Measurements from ENCODE around the gene MTOR.
"Not testable (repeated sequence)": the region's sequence is repeated elsewhere in the genome, so short reads cannot be mapped to it uniquely, and the experiment has no call there.

MTOR gene

GRCh38 chr1:11100149-11100493 lies 162.2 kb downstream of the MTOR start:
- no peak for DNase-seq

- DNase-seq = peak; percentile 96
Measured at GRCh38 chr1:11099310-11100148, 162.8 kb downstream of the MTOR start, which contains the start of gene EXOSC10. Gene EXOSC10 (minus strand): TSS chr1:11099869. CDS start chr1:11099831, 38 bp downstream.

DNA sequence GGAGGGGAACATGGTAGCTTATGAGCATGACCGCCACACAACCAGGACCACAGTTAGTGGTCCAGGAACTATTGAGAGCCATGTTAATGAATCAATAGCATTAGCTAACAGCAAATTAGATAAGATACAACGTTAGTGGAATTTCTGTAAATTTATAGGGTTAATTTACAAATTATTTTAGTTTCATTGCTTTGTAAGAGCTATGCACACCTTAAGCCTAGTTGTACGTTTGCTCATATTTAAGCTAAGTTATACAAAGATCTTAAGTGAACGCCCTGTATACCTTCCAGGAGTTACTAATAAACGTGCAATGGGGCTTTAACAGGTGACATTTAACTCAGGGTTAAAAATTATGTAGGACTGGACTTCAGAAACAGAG lies 163.4 kb downstream of the MTOR start:
- DNase-seq = no peak

DNA sequence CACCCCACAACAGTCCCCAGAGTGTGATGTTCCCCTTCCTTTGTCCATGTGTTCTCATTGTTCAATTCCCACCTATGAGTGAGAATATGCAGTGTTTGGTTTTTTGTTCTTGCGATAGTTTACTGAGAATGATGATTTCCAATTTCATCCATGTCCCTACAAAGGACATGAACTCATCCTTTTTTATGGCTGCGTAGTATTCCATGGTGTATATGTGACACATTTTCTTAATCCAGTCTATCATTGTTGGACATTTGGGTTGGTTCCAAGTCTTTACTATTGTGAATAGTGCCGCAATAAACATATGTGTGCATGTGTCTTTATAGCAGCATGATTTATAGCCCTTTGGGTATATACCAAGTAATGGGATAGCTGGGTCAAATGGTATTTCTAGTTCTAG lies 178.6 kb downstream of the MTOR start:
- not testable (repeated sequence) for DNase-seq

DNA sequence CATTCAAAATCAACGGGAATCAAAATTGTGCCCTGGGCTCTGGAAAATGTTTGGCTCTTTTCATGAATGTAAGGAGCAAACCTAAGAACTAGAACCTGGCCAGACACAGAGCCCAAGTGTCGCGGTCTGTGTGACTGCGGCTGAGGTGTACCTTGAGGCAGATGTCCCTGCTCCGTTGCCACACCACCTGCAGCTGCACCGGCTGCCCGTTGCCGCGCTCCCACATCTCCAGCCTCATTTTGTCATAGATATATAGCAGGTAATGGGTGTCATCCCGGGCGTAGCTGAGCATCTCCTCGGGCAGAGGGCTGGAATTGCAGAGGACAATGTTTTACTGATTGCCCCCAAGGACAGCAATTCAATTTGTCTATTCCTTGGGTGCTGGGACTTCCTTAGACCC lies 181.4 kb downstream of the MTOR start:
- no peak for DNase-seq

DNA sequence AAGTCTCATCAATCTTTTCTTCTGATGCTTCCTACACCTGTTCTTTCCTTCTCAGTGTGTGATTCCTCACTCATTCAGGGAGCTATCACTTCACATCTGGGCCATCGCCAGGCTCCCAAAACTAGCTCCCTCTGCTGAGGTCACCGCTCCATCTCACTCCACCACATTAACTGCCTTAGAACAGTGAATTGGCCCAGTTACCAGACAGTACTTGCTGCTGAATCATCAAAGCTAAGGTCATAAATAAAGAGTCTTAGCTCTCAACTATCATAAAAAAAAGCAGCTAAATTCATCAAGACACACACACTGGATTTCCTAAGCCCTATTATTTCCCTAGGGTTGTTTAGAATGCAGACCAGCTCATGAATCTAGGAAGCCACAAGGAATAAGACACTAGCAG lies 183.7 kb downstream of the MTOR start:
- DNase-seq = no peak

DNA sequence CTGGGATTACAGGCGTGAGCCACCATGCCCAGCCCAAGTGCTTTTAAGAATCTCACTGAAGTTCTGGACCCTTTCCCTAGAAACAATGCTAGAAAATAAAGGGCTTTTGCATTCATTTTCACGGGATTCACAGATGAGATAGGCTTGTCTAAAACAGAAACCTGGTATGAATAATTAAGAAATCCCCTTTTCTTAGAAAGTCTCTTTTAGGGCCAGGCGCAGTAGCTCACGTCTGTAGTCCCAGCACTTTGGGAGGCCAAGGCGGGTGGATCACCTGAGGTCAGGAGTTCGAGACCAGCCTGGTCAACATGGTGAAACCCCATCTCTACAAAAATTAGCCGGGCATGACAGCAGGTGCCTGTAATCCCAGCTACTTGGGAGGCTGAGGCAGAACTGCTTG lies 189.0 kb downstream of the MTOR start:
- not testable (repeated sequence) for DNase-seq

DNA sequence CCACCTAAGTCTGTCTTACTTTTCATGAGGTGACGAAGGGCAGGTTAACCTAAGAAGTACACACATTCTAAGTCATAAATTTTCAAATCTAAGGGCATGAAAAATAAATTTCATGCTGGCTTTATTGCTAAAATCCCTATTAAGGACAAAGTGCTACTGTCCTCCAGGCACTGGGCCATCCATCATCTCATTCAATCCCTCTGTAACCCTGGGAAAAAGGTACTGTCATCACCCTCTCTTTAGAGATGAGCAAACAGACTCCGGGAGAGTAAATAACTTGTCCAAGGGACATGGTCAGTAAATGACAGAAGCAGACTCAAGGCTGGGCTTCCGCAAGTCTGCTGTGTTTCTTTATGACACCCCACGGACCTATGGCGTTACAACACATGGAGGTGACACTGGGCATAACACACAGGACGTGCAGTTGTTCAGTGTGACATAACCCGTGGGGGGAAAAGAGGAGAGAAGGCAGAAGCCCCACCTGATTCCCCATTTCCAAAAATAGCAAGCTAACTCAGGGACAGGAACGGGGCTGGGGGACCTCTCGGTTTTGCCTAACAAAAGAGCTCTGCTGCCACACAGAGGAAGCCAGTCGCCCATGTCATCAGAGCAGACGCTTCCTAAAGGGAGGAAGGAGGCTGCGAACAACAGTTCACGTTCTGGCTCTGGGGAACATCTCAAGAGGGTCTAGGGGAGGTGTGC lies 190.0 kb downstream of the MTOR start:
- DNase-seq = no peak

GRCh38 chr1:11071463-11072215 lies 190.7 kb downstream of the MTOR start:
- no peak for DNase-seq

- DNase-seq = no peak
Measured at GRCh38 chr1:11070876-11071275, 191.5 kb downstream of the MTOR start.

DNA sequence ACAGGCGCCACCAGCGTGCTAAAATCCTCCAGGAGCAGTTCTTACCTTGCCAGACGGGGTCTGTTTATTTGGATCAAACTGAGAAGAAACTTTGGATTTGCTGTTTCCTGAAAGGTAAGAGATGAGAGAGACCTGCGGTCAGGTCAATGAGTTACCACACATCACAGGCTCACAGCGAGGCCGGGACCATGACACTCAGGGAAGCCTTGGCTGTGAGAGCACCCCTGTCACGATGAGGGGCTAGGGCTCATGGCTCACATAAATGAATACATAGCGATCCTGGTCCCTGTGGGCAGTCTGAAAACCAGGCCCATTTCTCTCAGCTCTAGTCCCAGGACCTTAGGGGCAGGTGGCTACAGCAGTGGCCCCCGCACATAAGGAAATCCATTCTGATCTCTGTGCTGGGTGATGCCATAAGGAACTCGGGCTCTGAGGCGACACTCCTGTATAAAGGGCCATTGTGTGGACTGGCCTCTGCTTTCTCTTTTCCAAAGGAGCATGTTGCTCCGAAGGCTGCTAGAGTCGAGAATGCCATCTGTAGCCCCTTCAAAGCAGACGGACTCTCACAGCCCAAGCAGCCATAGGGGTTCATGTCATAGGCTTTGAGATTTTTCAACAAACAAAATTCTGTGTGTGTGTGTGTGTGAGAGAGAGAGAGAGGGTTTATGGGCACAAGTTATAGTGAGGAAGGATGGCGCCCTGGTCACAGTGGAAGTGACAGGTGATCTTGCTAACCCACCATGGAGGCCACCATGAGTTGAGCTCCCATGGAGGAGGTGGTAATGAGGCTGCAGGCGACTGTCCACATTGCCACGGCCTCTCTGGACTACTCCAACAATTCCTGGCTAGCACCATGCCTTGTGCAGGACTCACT lies 193.5 kb downstream of the MTOR start:
- no peak for DNase-seq

DNA sequence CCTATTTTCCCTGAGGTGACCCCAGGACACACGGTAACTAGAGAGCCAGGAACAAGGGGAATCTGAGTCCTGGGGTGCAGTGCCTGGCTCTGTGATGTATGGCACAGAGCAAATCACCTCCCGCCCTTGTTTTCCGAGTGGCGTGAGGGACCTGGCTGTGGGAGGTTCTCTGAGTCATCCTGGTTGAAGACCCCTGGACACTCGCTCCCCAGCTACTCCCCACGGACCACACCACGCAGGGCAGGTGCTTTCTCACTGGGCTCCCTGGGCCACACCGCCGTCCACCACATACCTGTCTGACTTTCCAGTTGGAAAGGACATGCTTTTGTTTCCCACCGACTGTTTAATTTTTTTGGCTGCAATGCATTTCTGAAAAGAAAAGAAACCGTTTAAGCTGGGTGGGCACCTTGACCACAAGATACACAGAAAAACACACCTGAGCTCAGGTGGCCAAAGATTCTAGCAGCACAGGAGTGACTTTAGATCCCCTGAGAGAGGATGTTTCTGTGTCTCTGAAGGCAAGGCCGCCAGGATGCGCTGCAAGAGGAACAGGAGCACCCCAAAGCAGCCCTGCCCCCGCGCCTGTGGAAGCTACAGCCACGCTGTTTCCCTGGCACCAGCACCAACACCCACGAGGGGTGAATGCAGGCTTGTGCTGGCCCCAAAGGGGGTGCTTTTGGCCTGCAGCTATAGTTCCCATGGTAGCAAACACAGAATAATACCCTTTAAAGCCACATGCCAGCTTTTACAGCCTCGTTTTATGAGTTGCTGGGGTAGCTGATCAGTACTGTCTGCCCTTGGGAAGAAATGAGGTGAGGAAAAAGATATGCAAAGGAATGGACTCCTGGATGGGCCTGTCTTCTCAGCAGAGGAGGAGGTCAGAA lies 194.4 kb downstream of the MTOR start:
- no peak for DNase-seq

GRCh38 chr1:11065796-11066195 lies 196.6 kb downstream of the MTOR start:
- no peak for DNase-seq

- DNase-seq = no peak
Measured at GRCh38 chr1:11064942-11065341, 197.4 kb downstream of the MTOR start.

- DNase-seq = not testable (repeated sequence)
Measured at GRCh38 chr1:11063937-11064537, 198.3 kb downstream of the MTOR start.

GRCh38 chr1:11062965-11063401 lies 199.4 kb downstream of the MTOR start:
- DNase-seq = no peak

- DNase-seq = no peak
Measured at GRCh38 chr1:11061652-11062365, 200.5 kb downstream of the MTOR start.

DNA sequence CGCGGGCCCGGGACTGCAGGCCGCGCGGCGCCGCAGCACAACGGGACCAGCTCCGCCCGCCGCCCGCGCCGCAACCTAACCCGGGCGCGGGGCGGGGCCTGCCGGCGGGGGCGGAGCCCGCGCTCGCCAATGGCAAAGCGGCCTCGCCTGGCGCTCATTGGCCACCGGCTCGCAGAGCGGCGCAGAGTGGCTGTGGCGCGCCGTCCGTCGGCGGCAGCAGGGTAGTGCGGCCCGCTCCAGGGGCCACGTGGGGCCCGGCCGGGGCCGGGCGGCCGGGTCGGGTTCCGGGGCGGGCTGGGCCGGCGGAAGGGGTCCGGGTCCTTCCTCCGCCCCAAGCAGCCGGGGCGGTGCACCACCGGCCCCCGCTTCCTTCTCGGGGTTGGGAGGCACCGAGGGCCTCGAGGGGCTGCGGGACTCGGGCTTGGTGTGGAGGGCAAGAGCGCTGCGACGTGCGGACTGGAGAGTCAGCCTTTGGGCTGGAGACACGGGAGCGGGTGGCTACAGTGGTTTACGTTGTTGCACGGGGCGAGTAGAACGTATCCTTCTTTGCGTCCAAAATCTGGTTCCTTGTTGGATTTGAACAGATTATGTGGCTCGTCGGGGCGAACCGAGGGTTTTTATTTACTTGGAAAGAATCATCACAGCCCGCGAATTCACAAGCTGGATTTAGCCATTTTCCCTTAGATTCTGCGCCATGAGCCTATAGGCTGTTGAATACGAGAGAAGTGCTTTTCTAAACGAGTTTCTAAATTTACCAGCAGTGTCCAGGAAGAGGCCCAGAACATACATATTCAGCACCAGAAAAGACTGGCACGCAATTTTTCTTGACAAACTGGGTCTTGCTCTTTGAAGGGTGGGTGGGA lies 202.2 kb downstream of the MTOR start, which contains the start of gene SRM:
Gene SRM, minus strand, starts transcription at position 51 of the 863 bp plus-strand sequence. CDS start 75 bp downstream, outside the sequence.
- DNase-seq = peak; percentile 94

All from eye (tissue), 1 donor.